Measurements from ENCODE around the gene GRIN2B.

Gene GRIN2B

DNA sequence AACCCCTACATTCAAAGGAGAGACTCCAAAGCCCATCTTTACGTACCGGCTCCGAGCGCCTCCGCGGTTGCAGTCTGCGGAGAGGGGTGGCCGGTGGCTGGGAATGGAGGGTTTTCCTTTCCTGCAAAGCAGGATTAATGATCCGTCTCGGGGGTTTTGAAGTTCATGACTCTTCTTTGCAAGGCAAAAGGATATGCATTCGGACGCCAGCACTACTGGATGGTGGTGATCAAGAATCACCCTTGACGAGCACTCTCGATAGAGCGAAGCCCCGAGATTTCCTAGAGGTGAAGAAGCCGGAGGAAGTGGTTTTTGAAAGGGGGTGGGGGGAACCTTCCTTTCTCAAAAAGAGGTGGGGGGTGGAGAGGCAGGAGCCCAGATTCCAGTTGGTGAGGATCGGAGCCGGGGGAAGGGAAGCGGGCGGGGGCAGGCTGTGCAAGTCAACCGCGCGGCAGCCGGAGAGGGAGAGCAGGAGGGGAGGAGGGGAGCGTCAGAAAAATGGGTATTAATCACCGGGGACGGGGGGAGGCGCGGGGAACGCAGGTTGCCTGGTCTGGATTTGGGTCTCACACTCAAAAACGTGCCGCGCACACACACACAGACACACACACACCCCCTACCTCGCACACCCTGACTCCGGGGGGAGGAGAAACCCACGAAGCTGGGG is at the start of gene GRIN2B:
TSS of gene GRIN2B (minus strand) at position 307 of the 667 bp plus-strand sequence. CDS start 115,394 bp downstream, outside the sequence.
- DNase-seq: no peak

DNA sequence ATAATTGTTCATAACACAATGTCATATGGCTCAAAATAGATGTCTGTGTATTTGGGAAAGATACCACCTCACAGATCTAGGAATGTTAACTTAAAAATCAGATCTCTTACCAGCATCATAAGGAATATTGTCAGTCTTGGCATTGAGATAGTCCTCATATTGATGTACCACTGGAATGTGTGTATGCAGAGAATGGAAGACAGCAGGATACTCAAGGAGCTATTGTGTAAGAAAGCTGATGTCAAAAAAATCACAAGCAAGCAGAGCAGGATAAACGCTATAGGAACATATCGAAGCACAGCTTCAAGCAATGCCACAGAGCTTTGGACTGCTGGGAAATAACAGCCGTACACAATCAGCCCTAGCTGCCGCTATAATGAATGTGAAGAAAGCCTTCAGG is 45.1 kb upstream of the GRIN2B start:
- no peak for DNase-seq

DNA sequence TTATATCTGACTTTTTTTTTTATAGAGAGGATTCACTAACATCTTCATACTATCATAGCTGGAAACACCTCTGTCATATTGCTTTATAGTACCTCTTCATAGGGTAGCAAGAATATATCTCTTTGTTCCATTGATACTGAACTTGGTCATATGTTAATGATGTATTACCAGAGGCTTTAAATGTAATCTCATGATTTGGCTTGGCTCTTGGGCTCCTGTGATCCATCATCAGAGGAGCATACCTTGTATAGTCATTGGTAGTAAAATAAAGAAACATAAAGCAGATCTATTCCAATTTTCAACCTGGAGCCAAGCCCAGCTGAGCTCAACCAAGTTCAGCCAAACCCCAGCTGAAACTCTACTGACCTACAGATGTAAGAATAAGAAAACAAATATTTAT is 43.2 kb upstream of the GRIN2B start:
- DNase-seq: no peak

DNA sequence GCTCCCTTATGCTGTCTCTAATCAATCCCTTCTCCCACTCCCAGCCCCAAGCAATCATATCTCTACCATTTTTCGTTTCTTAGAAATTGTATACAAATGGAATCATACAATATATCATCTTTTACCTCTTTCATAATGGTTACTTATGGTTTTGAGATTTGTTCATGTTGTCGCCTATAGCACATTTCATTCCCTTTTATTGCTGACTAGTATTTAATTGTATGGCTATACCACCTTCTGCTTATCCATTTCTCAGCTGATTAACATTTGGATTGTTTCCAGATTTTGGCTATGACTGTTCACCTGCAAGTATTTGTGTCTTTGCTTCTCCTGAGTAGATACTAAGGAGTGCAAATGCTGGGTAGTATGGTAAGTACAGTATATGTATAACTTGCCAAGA is 36.7 kb upstream of the GRIN2B start:
- no peak for DNase-seq

DNA sequence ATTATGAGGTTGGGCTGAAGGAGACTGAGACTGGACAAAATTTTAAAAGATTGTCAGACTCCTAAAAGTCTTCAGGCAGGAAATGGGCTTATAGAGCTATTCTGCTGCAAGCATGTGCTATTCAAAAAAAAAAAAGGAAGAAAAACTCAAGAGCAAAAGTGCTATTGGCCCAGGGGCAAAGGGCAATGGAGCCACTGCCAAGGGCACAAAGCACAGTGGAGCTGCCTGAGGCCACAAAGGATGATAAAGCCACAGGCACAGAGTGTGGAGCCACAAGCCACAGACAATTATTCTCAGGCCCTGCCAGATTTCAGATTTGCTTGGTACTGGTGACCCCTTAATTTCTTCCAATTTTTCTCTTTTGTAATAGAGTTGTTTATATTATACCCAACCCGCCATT is 29.6 kb upstream of the GRIN2B start:
- no peak for DNase-seq

DNA sequence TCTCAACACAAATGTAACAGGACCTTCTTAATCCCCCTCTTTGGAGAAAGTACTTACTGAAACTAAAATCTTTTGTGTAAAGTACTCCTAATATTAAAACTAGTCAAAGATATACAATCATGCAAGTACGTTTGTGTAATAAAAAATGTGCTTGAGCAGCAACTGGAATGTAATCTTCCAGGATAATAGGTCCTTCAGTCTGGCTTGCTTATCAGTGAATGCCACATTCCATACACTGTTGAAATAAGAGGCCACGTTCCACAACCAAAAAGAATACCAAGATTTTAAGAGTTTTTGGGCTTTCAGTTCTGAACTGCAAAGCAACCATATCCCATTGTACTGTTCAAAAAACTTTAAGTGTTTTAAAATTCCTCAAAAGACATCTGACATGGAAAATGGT is 26.2 kb upstream of the GRIN2B start:
- DNase-seq: no peak

DNA sequence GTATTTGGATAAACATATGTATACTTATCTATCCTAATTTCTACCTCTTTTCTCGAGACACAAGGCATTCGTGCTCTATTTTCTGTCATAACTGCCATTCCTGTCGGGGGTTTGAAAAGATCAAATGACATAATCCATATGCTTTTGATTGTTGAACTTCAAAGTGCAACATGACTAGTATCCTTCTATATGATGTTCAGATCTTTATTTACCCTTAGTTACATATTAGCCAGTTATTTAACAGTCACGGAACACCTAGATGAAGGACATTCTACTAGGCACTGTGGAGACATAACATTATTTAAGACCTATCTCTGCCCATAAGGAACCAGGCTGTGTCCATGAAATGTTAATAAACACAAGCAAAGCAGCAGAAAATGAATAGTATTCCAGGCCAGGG is 11.2 kb upstream of the GRIN2B start:
- DNase-seq: no peak

DNA sequence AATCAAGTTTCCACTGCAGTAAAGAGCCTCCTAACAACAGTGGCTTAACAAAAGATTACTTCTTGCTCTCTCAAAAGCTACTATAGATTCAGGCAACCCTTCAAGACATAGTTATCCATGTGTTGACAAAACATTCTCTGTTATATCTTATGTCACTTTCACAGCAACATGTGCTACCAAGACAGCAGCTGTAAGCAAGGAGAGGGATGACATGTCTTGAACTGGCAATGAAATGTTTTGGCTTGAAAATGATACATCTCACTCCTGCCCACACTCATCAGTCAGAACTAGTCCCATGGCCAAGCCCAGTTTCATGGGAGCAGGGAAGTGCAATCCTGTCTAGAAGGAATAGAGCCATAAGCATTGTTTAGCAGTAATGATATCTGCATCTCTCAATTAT is 10.7 kb upstream of the GRIN2B start:
- DNase-seq: no peak

DNA sequence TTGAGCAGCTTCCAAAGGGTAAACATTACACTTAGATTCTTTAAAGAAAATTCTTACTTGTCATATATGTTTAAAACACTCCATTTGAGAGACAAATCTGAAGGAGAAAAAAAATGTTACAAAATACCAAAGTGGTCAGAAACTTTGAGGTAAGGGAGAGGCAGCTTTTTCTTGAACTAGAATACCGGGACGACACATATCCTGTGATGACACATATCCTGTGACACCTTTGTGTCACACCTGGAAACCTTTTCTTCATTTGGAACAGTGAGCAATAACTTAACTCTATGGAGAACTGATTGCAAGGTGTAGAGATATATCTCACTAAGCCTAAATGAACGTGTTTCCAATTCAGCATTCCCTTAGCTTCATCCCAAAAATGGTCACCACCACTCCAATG is 4.6 kb upstream of the GRIN2B start:
- no peak for DNase-seq

DNA sequence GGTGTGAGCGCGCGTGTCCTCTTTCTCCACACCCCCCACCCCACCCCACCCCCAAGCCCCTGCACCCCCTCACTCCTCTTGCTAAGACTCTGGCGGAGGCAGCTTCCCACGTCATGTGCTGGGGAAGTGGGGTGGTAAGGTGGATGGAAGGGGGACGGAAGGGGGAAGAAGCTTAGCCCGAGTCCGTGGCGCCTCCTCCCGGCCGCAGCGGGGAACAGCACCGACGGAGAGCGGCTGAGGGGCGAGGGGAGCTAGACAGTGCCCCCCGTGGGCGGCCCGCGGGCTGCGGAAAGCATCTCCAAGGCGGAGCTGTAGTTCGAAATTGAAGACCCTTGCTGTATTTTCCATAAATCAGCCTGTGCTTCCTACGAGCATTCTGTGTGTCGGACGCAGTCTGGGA is 588 bp upstream of the GRIN2B start:
- no peak for DNase-seq

DNA sequence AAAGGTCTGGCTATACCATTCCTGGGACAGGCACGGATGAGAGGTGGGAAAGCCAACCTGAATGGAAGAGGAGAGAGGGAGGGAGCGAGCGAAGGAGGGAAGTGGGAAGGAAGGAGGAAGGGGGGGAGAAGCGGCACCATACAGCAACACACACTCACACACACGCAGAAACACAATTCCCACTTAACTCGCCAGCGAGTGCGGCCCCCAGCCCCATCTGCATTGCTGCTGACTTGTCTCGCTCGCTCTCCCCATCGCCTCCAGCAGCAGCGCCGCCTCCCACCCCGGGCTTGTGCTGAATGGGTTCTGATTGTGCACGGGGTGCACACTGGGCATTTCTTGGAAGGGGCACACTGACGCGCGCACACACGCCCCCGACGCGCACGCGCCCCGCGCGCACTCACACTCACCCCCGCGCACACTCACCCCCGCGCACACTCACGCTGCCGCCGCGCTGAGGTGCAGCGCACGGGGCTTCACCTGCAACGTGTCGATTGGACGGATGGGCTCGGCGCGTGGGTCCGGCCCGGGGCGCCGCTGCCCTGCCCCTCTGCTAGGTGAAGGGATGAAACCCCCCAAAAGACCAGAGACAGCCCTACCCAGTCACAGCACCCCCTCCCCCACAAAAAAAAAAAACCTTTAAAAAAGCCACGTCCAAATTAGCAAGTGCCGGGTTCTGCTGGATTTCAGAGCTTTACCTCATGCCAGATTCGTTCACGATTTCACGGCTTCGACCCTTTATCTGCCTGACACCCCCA is 685 bp downstream of the GRIN2B start:
- no peak for DNase-seq

DNA sequence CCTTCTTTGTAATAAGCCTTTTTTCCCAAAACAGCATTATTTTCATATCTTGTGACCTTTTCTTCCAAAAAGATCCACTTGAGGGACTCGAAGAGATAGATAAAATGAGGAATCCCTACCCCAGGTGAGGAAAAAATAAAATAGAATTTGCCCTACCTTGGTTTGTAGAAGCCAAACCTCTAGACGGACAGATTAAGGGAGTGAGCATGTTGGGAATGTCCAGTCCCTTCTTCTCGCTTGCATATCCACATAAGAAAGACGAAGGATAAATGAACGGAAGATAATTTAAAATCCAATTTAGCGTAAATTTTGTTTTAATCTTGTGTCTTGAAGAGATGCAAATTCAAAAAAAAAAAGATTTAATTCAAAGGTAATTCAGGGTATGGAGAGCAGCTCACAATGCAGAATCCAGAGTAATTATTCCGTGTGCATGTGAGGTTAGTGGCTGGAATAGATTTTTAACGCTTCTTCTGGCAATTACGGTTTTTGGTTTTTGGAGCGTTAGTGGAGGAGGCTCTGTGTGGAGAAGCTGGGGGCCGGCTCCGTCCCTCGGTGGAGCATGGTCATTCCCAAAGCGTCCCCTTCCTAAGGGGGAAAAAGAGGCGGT is 1.5 kb downstream of the GRIN2B start:
- no peak for DNase-seq

DNA sequence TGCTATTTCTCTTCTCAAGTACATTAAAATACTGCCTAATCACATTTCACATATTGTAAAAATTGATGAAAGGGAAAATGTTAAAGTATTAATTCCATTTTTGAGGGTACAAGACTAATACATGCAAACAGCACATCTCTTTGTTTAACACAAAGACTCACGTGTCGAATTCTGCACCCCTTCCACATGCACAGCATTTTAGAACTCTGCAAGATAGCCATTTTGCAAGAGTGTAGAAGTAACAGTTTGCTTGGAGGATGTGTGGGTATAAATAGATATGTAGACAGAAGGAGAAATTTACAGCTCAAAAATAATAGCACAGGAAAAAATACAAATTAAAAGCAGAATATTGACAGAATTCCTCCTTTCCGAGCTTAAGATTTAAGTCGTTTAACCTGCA is 2.5 kb downstream of the GRIN2B start:
- no peak for DNase-seq

DNA sequence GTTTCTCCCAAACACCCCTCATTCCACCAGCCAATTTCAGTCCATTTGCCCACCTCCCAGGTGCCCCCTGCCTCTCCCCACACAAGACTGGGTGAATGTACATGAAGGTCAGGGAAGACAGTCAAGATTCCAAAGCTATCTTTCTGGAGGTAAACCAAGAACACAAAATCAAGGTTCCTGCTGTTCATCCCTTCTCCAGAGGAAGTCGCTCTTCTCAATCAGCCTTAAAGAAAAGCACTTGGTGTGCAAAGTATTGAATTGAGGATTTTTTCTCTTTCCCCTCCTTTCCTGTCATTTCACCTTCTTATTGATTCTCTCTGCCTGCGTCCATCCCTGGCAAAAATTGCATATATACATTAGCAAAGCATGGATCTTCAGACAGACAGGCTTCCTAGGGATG is 4.5 kb downstream of the GRIN2B start:
- DNase-seq: no peak

DNA sequence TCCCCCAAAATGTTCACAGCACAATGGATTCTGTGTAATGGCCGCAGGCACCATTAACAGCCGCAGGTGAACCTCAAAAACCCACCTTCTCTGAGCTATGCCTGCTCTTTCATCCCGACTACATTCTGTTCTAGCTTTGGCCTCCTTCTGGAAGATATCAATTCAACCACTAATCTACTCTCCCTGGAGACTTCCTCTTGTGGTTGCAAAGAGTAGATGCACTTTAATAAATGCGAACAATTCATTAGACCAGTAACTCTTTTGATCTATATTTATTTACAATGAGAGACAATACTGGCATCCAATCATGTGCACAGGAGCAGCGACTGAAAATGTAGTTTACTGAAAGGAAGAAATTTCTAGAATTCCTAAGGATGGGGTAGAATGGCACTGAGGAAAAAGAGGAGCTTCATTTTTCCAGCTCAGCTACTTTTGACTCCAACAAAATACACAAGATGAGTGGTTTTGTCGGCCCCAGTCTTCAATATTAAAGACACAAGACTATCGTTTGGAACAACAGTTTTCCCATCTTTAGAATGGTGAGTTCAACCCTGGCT is 5.3 kb downstream of the GRIN2B start:
- DNase-seq: no peak

DNA sequence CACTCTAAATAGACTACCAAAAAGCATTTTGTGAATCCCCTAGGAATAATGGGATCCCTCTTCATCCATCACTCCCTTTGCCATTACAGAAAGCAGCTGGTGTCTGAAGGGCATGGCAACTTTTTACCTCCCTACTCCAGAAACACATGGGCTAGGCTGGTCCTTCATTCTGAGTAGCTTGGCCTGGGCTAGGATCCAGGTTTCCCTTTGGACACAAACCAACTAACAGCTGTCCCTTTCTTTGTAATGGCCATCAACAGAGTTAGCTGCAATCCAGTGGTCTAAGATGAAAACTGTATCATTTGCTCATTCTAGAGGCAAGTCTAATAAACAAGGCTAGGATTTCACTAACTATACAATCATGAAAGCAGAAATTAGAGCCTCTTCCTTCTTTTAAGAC is 7.4 kb downstream of the GRIN2B start:
- no peak for DNase-seq

DNA sequence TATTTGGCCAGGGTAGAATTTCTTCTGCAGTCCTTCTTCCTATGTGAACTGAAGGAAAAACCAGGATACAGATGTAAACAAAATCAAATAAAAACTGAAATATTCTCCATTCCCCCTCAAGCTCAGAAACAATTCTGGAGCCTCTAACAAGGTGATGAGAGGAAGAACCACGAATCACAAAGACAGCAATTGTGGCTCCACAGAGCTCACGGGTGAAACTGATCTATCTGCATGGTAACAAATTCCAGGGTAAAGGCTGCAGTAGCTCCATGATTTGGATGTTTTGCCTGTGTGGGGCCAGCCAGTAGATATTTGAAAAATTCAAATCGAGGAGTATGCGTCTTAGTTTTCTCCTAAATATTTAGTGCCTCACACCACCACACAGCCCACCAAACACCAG is 10.6 kb downstream of the GRIN2B start:
- DNase-seq: no peak

DNA sequence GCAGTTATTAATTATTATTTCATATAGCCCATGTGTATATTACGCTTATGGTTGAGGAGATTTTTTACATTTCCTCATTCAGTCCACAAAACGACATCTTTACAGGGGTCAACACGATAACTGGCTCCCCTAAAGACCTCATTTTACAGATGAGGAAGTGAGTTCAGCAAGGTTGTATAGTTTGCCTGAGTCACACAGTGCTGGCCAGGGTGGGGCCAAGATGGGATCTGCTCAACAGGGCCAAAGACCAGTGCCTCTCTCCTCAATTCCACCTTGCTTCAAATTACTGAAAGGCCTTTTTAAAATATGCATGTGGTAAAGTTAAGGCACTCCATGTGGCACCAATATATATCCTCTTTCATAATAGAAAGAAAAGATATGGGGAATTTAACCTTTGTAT is 13.1 kb downstream of the GRIN2B start:
- DNase-seq: no peak

DNA sequence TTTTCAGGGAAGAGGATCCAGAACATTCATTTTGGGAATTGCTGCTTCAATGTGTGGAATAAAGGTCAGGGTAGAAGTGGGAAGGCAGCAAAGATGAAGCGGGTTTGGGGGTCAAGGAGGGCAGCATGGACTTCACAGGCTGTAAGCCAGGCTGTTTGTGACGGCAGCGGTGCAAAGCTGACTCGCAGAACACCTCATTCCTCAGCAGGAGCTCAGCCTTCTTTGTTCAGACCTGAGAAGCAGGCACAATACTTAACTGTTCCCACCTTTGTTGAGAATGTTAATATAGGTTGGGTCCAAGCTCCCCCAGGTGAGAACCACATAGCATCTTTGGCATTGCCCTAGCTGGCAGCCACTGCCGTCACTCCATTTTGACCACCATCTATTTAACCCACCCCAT is 16.7 kb downstream of the GRIN2B start:
- no peak for DNase-seq

DNA sequence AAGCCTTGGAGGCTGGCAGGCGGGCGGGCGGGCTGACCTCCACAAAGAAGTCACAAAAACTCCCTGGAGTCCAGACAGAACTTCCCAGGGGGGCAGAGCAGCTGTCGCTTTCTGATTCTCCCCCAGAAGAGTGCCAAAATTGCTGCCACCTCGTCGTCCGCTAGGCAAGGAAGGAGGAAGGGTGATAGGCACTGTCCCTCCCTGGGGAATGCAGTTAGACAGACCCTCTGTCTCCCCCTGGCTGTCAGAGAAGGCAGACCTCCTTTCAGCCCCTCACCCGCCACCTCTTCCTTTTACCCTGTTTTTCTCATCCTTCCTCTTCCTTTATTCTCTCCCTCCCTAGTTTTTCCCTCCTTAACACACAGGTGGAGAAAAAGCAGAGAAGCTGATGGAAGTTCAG is 18.7 kb downstream of the GRIN2B start:
- DNase-seq: no peak

DNA sequence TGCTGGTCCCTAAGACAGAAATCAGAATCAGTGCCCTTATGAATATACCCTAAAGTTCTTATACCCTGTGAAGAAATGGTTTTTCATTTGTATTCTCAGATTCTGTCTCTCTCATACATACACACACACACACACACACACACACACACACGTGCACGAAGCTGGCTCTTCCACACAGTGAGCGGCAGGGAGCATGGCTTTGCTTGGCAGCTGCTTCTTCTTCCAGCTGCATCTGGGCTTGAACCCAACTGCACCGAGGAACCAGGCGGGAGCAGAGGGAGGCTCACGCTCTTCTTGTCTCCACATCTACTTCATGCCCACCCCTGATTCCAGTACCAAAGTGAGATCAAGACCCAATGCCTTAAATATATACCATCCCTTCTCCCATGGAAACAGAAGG is 19.4 kb downstream of the GRIN2B start:
- no peak for DNase-seq

DNA sequence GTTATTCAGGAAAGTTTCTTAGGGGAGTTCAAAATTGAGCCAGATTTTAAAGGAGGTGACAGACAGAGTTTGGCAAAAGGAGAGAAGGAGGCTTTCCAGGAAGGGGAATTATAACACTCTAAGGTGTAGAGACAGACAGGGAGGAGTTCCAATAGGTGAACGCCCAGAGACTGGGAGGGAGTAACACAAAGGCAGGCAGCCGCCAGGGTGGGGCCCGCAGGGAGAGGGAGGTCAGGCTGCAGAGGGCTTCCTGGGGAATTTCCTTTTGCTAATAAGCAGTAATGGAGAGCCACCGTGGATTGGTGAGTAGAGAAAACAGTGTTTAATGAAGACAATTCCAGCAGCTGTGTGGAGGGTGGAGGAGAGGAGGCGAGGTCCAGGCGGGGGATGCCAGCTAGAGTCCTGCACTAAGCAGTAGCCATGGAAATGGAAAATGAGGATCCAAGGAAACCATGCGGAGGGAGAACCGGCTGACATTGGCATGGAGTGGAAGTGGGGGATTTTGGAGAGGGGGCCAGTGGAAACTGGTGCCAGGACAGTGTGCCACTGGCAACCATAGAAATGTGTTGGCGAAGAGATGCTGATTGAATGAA is 22.2 kb downstream of the GRIN2B start:
- DNase-seq: no peak

DNA sequence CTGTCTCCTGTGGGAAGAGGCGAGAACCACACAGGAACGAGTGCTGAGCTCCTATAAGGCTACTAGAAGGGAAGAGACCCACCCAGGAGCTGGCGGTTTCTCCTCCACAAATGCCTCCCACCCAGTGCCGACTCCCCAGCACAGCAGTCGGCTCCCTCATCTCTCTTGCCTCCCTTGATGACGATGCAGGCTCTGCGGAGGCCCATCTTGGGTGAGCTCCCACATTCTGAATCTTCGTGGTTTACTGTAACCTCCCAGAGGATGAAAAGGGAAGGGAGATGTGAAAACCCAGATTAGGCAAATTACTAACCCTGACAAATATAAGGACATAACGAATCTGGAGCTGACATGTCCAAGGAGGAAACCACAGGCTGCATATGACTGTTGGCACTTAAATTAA is 23.8 kb downstream of the GRIN2B start:
- no peak for DNase-seq
